ENCODE results near the gene AMOTL2.

Gene AMOTL2

GRCh38 chr3:134314588-134315285, 59.5 kb downstream of the AMOTL2 start:
- TF ChIP-seq POLR2AphosphoS5 (IDR thresholded peaks at IDR 0.05; ENCODE audit: low read depth, low read length) (no peak), TAF1 (IDR thresholded peaks at IDR 0.05; ENCODE audit: borderline replicate concordance, low read depth, low read length) (no peak), POLR2A (IDR thresholded peaks at IDR 0.05; ENCODE audit: low read depth, low read length) (no peak)
- FAIRE-seq (no peak), DNase-seq (ENCODE audit: insufficient read length) (no peak)

- DNase-seq (ENCODE audit: insufficient read length) (no peak), FAIRE-seq (no peak)
- TF ChIP-seq TAF1 (IDR thresholded peaks at IDR 0.05; ENCODE audit: borderline replicate concordance, low read depth, low read length) (no peak), POLR2AphosphoS5 (IDR thresholded peaks at IDR 0.05; ENCODE audit: low read depth, low read length) (no peak), POLR2A (IDR thresholded peaks at IDR 0.05; ENCODE audit: low read depth, low read length) (no peak)
These were observed 60.2 kb downstream of the AMOTL2 start for GRCh38 chr3:134313847-134314587.

GRCh38 chr3:134312873-134313846, 61.1 kb downstream of the AMOTL2 start:
- no peak for FAIRE-seq
- TF ChIP-seq POLR2AphosphoS5 (IDR thresholded peaks at IDR 0.05; ENCODE audit: low read depth, low read length) (no peak), TAF1 (IDR thresholded peaks at IDR 0.05; ENCODE audit: borderline replicate concordance, low read depth, low read length) (no peak), POLR2A (IDR thresholded peaks at IDR 0.05; ENCODE audit: low read depth, low read length) (no peak)
- no peak for DNase-seq (ENCODE audit: insufficient read length)

- FAIRE-seq (no peak), DNase-seq (ENCODE audit: insufficient read length) (peak; percentile 38)
- TF ChIP-seq POLR2AphosphoS5 (IDR thresholded peaks at IDR 0.05; ENCODE audit: low read depth, low read length) (no peak), POLR2A (IDR thresholded peaks at IDR 0.05; ENCODE audit: low read depth, low read length) (no peak), TAF1 (IDR thresholded peaks at IDR 0.05; ENCODE audit: borderline replicate concordance, low read depth, low read length) (no peak)
These were observed 62.0 kb downstream of the AMOTL2 start for GRCh38 chr3:134312072-134312872.

- TF ChIP-seq POLR2A (IDR thresholded peaks at IDR 0.05; ENCODE audit: low read depth, low read length) (no peak), POLR2AphosphoS5 (IDR thresholded peaks at IDR 0.05; ENCODE audit: low read depth, low read length) (no peak), TAF1 (IDR thresholded peaks at IDR 0.05; ENCODE audit: borderline replicate concordance, low read depth, low read length) (no peak)
- no peak for FAIRE-seq
- DNase-seq (ENCODE audit: insufficient read length), result no peak
These were observed 62.6 kb downstream of the AMOTL2 start for GRCh38 chr3:134311693-134312071.

- DNase-seq (ENCODE audit: insufficient read length), result no peak
- TF ChIP-seq TAF1 (IDR thresholded peaks at IDR 0.05; ENCODE audit: borderline replicate concordance, low read depth, low read length), result no peak
- TF ChIP-seq POLR2A (IDR thresholded peaks at IDR 0.05; ENCODE audit: low read depth, low read length), result no peak
- no peak for TF ChIP-seq POLR2AphosphoS5 (IDR thresholded peaks at IDR 0.05; ENCODE audit: low read depth, low read length)
- no peak for FAIRE-seq
These were observed 63.0 kb downstream of the AMOTL2 start for GRCh38 chr3:134311265-134311664.

- FAIRE-seq (no peak), DNase-seq (ENCODE audit: insufficient read length) (no peak)
- TF ChIP-seq TAF1 (IDR thresholded peaks at IDR 0.05; ENCODE audit: borderline replicate concordance, low read depth, low read length), result no peak
- TF ChIP-seq POLR2AphosphoS5 (IDR thresholded peaks at IDR 0.05; ENCODE audit: low read depth, low read length), result no peak
- TF ChIP-seq POLR2A (IDR thresholded peaks at IDR 0.05; ENCODE audit: low read depth, low read length), result no peak
These were observed 64.1 kb downstream of the AMOTL2 start for GRCh38 chr3:134309987-134310700.

GRCh38 chr3:134308350-134308891, 65.8 kb downstream of the AMOTL2 start:
- peak; percentile 48 for DNase-seq (ENCODE audit: insufficient read length)
- FAIRE-seq, result peak; percentile 74
- no peak for TF ChIP-seq TAF1 (IDR thresholded peaks at IDR 0.05; ENCODE audit: borderline replicate concordance, low read depth, low read length)
- TF ChIP-seq POLR2AphosphoS5 (IDR thresholded peaks at IDR 0.05; ENCODE audit: low read depth, low read length), result no peak
- no peak for TF ChIP-seq POLR2A (IDR thresholded peaks at IDR 0.05; ENCODE audit: low read depth, low read length)

- DNase-seq (ENCODE audit: insufficient read length), result no peak
- TF ChIP-seq POLR2AphosphoS5 (IDR thresholded peaks at IDR 0.05; ENCODE audit: low read depth, low read length) (no peak), TAF1 (IDR thresholded peaks at IDR 0.05; ENCODE audit: borderline replicate concordance, low read depth, low read length) (no peak), POLR2A (IDR thresholded peaks at IDR 0.05; ENCODE audit: low read depth, low read length) (no peak)
- FAIRE-seq, result no peak
These were observed 66.8 kb downstream of the AMOTL2 start for GRCh38 chr3:134307425-134307824.

- TF ChIP-seq POLR2AphosphoS5 (IDR thresholded peaks at IDR 0.05; ENCODE audit: low read depth, low read length) (no peak), POLR2A (IDR thresholded peaks at IDR 0.05; ENCODE audit: low read depth, low read length) (no peak), TAF1 (IDR thresholded peaks at IDR 0.05; ENCODE audit: borderline replicate concordance, low read depth, low read length) (no peak)
- no peak for FAIRE-seq
- no peak for DNase-seq (ENCODE audit: insufficient read length)
These were observed 67.9 kb downstream of the AMOTL2 start for GRCh38 chr3:134306320-134306719.
